Measurements from ENCODE around the gene CEP120. TPM values are rescaled to one million over a fixed set of nuclear protein-coding genes. Genes with fewer than 3 reads are reported as not detected.

Gene CEP120
- total RNA-seq, 3 donors from 2014 or later (not counting 1 experiment from before 2014, with no cell fraction given): 51.2 to 58.9 (median 54.6) TPM

GRCh38 chr5:123427281-123427680 is 4.1 kb upstream of the CEP120 start:
- Mint-ChIP-seq H3K36me3 (no peaks in the 10 kb centered on the region), H3K4me3 (no peak overlapping the region), H3K27ac (no peak overlapping the region), H3K4me1 (peaks cover 6 to 10% of the 10 kb centered on the region in 2 donors), H3K9me3 (no peaks in the 10 kb centered on the region), H3K27me3 (ENCODE audit: low read depth in 2 of 2) (peaks cover 0 to 3% of the 10 kb centered on the region in 2 donors)
- DNase-seq (no peak), ATAC-seq (no peak)
- WGBS (ENCODE audit: insufficient coverage): 91% methylated on average over 2 of the region's 2 CpGs
- no peaks in the 10 kb centered on the region for H3K27me3 ChIP-seq (ENCODE audit: control insufficient read depth, insufficient read depth, low read length)
- H3K27ac ChIP-seq (ENCODE audit: low read length): no peak overlapping the region
- H3K9me3 ChIP-seq (ENCODE audit: control insufficient read depth, insufficient read depth, low read length): no peaks in the 10 kb centered on the region
- peaks cover 4% of the 10 kb centered on the region for H3K4me1 ChIP-seq (ENCODE audit: control insufficient read depth, insufficient read depth, low read length)
- H3K4me3 ChIP-seq (ENCODE audit: low read length): no peak overlapping the region
- intact Hi-C loops (cut with micrococcal nuclease): no loop called here
- TF ChIP-seq, protein P1, sequence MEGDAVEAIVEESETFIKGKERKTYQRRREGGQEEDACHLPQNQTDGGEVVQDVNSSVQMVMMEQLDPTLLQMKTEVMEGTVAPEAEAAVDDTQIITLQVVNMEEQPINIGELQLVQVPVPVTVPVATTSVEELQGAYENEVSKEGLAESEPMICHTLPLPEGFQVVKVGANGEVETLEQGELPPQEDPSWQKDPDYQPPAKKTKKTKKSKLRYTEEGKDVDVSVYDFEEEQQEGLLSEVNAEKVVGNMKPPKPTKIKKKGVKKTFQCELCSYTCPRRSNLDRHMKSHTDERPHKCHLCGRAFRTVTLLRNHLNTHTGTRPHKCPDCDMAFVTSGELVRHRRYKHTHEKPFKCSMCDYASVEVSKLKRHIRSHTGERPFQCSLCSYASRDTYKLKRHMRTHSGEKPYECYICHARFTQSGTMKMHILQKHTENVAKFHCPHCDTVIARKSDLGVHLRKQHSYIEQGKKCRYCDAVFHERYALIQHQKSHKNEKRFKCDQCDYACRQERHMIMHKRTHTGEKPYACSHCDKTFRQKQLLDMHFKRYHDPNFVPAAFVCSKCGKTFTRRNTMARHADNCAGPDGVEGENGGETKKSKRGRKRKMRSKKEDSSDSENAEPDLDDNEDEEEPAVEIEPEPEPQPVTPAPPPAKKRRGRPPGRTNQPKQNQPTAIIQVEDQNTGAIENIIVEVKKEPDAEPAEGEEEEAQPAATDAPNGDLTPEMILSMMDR (IDR thresholded peaks at IDR 0.05): no peak
- no peaks in the 10 kb centered on the region for H3K36me3 ChIP-seq (ENCODE audit: control insufficient read depth, insufficient read depth, low read length)

- H3K27ac ChIP-seq (ENCODE audit: low read length): no peak overlapping the region
- intact Hi-C loops (cut with micrococcal nuclease): no loop called here
- no peaks in the 10 kb centered on the region for H3K27me3 ChIP-seq (ENCODE audit: control insufficient read depth, insufficient read depth, low read length)
- H3K36me3 Mint-ChIP-seq: no peaks in the 10 kb centered on the region
- H3K4me1 Mint-ChIP-seq: peaks cover 6 to 13% of the 10 kb centered on the region in 2 donors
- no peaks in the 10 kb centered on the region for H3K9me3 ChIP-seq (ENCODE audit: control insufficient read depth, insufficient read depth, low read length)
- no peaks in the 10 kb centered on the region for H3K27me3 Mint-ChIP-seq (ENCODE audit: low read depth in 2 of 2)
- H3K4me3 Mint-ChIP-seq: peak overlapping the region; percentile 0
- WGBS (ENCODE audit: insufficient coverage): 92% methylated on average over 3 of the region's 4 CpGs
- H3K36me3 ChIP-seq (ENCODE audit: control insufficient read depth, insufficient read depth, low read length): no peaks in the 10 kb centered on the region
- no peak overlapping the region for H3K4me3 ChIP-seq (ENCODE audit: low read length)
- no peak for DNase-seq
- TF ChIP-seq, protein P1 (IDR thresholded peaks at IDR 0.05): no peak
- peaks cover 10% of the 10 kb centered on the region for H3K4me1 ChIP-seq (ENCODE audit: control insufficient read depth, insufficient read depth, low read length)
- no peak for ATAC-seq
- H3K9me3 Mint-ChIP-seq: no peaks in the 10 kb centered on the region
- H3K27ac Mint-ChIP-seq: peak overlapping the region in 1 of 2 donors; percentile 62
These were observed 2.2 kb upstream of the CEP120 start for GRCh38 chr5:123425431-123425830.

GRCh38 chr5:123422433-123423277 is 548 bp downstream of the CEP120 start:
- under 1% methylated on average over 45 of the region's 45 CpGs for WGBS (ENCODE audit: insufficient coverage)
- DNase-seq (peak in 1 of 2 donors; percentile 55), ATAC-seq (no peak)
- TF ChIP-seq, protein P1 (IDR thresholded peaks at IDR 0.05): no peak
- peak overlapping the region; percentile 76 for H3K4me3 ChIP-seq (ENCODE audit: low read length)
- no peak overlapping the region for H3K4me3 Mint-ChIP-seq
- H3K36me3 ChIP-seq (ENCODE audit: control insufficient read depth, insufficient read depth, low read length): peaks cover 4% of the 10 kb centered on the region
- H3K27ac ChIP-seq (ENCODE audit: low read length): peak overlapping the region; percentile 95
- H3K36me3 Mint-ChIP-seq: no peaks in the 10 kb centered on the region
- H3K27me3 ChIP-seq (ENCODE audit: control insufficient read depth, insufficient read depth, low read length): no peaks in the 10 kb centered on the region
- H3K27ac Mint-ChIP-seq: no peak overlapping the region
- H3K27me3 Mint-ChIP-seq (ENCODE audit: low read depth in 2 of 2): no peaks in the 10 kb centered on the region
- intact Hi-C loops (cut with micrococcal nuclease): loop anchor here (1.0 kb wide), 3 partner anchors 90 to 189 kb away; partner anchors contain the start of gene CSNK1G3
- H3K9me3 Mint-ChIP-seq: no peaks in the 10 kb centered on the region
- H3K4me1 ChIP-seq (ENCODE audit: control insufficient read depth, insufficient read depth, low read length): peaks cover 10% of the 10 kb centered on the region
- peaks cover 6 to 21% of the 10 kb centered on the region in 2 donors for H3K4me1 Mint-ChIP-seq
- no peaks in the 10 kb centered on the region for H3K9me3 ChIP-seq (ENCODE audit: control insufficient read depth, insufficient read depth, low read length)

Measured in natural killer cell (primary cell).